Stimulated activated CD8-positive, alpha-beta memory T cell treated with anti-CD3 and anti-CD28 coated beads, Interleukin-15, amount 100 ng/mL, for 4 hours (primary cell): ENCODE data around the gene SLC10A1.
A peak's percentile ranks its signal among the peaks of the same experiment; 100 is the strongest.
"Not testable (repeated sequence)": the region's sequence is repeated elsewhere in the genome, so short reads cannot be mapped to it uniquely, and the experiment has no call there.

Experiments
- DNase-seq, 2 donors: peaks; one replicate each; pipeline ENCODE4 v3.0.0-alpha.2; 2020; ENCODE audit warnings: low read depth in 2 of 2

The SLC10A1 gene

DNA sequence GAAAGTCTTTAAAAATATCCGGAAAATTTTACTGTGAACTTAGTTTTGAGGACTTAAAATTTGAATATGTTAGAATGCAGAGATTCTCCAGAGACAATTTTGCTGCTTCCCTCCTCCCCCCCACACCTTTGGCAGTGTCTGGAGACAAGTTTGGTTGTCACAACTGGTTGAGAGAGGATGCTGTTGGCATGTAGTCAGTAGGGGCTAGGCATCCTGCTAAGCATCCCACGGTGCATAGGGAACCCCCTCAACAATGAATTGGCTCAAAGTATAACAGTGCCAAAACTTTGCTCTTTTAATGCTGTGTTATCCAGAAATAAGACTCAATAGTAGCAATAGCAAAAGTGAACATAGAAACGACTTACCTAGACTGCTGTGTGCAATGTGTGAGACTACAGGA, 26.5 kb downstream of the SLC10A1 start:
- DNase-seq = no peak

DNA sequence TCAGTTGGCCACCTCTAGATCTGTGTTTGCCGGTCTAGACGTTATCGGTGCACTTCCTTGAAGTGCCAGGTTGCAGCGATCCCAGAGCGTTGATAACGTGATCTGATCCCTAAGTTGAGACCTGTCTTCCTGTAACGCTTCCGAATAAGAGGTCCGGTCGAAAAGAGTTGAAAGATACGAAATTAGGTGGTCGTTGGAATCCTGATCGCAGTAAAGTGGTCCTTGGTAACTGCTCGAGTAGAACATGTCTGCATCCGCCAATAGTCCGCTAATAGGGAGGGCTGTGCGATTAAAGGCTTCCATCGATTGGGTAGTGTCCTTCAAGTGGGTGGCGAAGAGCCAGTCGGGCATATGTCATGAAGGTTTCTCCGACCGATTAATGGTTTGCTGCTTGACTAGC, 27.4 kb downstream of the SLC10A1 start:
- no peak for DNase-seq

DNA sequence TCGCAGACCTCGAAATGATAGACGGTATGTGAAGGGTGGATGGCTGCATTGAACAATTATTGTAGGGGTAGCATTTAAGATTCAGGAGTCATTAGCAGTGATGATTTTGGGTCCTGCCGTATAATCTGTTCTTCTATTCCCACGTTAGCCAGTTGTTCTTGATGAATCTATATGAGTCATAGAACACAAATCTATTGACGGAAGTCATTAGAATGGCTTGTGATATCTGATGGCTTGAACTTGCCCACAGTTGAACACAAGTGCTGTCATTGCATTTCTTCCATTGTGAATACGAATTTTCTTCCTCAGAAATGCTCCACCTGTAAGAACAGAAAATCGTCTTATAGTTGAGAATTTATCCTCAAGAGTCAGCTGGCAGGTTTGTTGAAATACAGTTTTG, 28.2 kb downstream of the SLC10A1 start:
- DNase-seq = no peak

DNA sequence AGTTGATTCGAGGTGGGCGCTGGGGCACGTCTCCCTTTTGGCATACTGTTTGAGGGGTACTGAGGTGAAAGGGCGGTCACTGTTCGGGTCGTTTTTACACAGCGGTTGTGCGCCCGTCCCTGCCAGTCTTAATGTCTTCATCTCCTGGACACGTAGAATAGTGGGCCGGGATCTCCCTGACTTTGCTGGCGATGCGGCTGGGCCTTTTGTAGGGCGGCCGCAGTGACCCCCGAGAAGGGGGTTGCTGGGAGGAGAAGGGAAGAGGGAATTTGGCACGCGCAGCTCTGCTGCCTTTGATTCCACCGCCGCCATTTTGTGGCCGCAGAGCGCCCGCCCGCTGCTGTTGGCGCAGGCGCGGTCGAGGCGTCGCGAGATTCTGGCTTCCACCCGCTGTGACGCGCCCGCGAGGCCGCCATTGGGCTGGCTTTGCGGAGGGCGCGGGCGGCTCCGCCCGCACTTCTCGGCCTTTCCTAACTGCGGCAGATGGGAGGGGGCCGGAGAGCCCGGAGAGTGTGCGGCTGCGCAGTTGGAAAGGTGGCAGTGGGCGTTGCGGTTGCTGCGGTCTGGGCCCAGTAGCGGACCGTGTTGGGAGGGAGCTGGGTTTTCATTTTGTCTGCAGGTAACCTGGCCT, 29.6 kb downstream of the SLC10A1 start:
- DNase-seq = peak; percentile 83 to 87

DNA sequence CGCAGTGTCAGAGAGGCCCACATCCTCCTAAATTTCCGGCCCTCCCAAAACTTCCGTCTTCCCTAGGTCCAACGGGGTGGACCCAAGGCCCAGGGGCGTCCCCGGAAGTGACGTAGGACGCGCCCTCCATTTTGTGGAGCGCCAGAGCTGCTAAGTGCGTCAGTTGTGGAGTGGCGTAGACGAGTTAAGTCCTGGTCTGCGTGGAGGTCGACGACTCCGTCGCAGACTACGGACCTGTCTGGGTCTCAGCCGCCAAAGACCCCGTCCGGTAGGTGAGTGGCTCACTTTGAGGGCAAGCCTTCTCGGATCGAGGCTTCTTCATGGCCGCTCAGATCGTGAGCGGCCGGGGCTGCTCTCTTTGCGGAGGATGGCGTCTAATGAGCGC, 30.1 kb downstream of the SLC10A1 start, which contains the start of gene SRSF5:
Gene SRSF5, plus strand, starts transcription at position 159 of the 385 bp plus-strand sequence. CDS start 1,015 bp downstream, outside the sequence.
- DNase-seq = peak; percentile 84 to 88

DNA sequence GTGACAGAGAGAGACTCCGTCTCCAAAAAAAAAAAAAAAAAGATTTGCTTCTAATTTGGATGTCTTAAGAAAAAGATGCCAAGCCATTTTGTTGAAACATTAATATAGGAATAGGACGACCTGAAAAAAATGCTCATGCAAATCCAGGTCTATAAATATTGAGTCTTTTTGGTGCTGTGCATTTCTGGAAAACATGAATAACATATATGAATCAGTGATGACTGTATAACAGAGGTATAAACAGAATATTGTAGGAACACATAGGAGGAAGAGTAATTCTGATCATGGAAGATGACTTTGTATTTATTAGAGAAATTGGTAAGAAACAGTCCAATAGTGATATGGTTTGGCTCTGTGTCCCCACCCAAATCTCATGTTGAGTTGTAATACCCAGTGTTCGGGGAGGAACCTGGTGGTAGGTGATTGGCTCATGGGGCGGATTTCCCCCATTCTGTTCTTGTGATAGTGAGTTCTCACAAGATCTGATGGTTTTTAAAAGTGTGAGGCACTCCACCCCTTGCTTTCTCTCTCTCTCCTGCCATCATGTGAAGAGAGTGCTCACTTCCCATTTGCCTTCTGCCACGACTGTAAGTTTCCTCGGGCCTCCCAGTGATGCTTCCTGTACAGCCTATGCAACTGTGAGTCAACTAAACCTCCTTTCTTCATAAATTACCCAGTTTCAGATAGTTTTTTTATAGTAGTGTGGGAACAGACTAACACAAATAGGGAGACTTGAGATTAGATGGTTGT, 33.1 kb downstream of the SLC10A1 start:
- no peak for DNase-seq

DNA sequence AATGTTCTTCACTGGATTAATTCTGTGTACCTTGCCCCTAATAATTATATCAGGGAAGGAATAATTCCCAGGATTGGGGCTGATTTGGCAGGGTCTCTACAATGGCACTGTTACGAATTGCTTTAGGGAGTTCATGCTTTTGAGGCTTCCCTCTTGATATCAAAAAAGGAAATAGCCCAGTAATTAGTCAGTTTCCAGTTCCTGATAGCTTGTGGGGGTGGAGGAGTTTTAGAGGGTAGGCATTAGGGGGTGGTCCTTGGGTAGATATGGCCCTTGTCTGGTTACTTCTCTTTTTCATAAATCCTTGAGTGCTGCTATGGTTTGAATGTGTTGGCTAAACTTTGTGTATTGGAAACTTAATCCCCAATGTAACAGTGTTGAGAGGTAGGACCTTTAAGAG, 36.2 kb downstream of the SLC10A1 start:
- no peak for DNase-seq

DNA sequence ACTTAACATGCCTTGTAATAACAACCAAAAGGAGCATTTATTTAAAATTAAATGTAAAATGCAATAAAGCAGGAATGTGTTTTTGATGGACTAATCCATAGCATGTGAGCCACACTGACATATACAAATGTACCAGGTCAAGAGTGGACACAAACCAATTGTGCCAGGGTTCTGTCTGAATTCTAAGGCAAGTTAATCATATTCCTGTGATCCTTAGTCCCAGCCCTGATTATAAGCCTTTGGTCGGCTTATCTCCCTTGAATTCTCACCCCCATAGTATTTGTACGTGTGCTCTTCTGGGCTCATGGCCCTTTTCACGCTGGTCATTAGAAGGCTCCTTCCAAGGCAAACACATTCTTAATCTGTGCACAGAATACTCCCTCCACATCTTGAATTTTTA, 40.7 kb downstream of the SLC10A1 start:
- DNase-seq = no peak

DNA sequence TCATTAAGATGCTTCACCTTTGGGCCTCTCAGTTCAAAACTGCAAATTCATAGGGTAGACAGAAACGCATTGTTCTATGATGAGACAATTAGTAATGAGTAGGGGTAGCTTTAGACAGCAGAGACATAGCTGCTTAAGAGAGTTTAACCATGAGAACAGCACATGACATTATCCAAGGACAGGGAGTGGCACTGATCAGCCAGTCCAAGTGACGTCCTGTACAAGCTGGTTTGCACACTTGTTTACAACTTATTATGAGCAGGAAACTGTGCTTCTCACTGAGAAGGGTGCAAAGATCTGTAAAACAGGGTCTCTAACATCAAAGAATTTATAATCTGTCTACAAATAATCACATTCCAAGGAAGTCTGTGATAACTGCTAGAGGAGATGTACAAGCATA, 41.3 kb downstream of the SLC10A1 start:
- DNase-seq = no peak

DNA sequence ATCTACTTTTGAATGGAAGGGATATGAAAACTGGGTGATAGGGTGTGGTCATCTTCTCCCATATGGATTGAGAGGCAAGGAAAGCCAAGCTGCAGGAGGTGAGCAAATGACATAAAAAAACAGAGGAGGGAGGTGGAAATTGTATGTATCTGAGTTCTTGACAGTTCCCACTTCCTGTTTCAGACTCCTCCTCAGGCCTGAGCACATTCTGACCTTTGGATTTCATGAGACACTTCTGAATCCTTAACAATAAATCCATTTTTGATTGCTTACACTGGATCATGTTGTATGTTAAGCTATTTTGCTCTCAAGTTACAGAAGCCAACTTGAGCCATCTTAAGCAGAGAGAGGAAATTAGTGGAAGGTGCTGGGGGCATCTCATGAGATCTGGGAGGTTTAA, 41.7 kb downstream of the SLC10A1 start:
- DNase-seq = no peak

DNA sequence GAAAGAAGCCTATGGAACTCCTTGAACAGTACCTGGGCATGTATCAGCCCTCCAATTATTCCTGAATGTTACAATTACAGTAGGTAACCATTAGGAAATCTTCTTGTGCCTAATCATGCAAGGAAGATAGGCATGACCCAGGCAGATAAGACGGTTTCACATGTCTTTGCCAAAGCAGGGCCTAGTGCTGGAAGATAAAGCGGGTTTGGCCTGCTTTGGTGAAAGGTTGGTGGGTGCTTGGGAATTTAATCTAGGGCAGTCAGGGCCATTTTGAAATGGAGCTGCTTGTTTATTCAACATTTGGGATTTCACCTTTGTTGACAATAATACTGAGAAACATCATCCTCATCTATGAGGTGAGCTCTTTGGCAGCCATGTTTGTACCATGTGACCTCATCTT, 42.6 kb downstream of the SLC10A1 start:
- DNase-seq = no peak

DNA sequence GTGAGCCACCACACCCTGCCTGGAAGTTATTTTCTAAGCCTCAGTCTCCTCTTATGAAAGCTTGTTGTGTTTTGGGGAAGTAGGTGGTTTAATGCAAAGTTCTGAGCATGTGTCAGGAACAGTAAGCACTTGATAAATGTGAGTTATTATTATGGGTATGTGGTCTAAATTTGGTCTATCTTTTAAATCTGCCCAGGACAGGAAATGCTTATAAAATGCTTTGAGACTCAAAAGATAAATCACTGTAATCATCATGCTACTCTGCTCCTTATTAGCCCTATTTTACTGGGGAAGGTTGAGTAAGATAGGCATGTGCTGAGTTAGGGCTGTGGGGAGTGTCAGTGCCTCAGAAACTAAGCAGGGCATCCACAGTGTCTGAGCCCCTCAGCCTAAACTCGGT, 43.2 kb downstream of the SLC10A1 start:
- no peak for DNase-seq

DNA sequence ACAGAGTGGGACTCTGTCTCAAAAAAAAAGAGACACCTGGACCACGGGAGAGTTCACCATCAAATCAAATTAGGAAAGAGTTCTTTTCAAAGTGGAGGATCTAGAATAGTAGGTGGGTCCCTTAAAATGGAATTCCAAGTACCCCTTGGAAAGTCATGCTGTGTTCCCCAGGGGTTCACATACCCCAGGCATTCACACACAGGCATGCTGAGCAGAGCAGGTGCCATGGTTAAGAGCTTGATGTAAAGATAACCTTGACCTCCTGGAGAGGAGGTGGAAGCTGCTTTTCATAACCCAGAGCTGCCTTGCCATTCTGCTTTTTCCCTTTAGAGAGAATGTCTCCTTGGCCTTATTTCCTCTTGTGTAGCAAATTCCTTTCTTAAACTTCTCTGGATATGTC, 44.3 kb downstream of the SLC10A1 start:
- no peak for DNase-seq

DNA sequence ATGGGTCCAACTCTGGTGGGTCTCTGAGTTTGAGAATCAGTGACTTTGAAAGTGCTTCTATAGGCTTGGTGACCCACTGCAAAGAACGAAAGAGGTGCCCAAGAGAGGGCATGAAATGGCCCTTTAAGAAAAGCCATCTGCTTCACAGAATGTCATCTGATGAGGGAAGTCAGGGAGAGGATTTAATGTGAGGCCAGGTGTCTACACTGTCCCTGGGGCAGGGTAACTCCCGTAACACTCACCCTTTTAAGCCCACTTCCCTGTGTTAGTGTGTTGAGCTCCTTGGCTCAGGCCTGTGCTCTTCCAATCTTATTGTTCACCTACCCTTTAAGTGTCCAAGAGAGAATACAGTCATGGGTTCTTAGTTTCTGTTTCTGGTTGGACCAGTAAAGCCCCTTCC, 46.5 kb downstream of the SLC10A1 start:
- DNase-seq = no peak

DNA sequence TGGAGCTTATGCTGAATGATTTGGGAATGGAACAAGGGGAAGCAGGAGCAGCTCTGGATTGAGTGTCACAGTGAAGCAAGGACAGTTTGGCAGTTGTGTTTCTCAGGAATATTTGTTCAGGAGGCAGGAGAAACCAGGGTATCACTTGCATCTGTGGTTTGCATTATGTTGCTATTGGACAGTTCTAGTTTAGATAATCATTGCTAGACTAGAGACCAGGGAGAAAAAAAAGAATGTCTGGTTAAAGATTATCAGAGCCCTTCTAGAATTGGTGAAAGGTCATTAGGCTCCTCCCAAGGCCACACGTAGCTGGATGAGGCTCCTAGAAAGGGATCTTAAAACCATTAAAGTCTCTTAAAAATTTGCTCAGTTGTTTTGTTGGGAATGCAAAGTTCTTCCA, 47.1 kb downstream of the SLC10A1 start:
- no peak for DNase-seq

DNA sequence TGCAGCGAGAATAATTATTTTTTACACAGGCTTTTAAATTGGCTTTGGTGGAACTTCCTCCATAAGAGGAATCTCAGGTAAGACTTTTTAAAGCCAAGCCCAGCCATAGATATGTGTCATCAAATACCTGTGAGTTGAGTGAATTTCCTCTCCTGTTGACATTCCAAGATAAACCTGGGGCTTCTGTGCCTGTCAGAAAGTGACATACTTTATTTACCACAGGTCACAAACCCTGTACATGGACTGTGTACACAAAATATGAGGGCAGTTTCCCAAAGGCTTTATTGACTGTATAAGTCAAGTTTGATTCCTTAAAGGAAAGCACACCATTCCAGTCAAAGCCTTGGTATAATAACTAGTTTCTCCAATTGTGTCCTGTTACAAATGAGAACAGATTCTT, 56.0 kb downstream of the SLC10A1 start:
- DNase-seq = no peak

DNA sequence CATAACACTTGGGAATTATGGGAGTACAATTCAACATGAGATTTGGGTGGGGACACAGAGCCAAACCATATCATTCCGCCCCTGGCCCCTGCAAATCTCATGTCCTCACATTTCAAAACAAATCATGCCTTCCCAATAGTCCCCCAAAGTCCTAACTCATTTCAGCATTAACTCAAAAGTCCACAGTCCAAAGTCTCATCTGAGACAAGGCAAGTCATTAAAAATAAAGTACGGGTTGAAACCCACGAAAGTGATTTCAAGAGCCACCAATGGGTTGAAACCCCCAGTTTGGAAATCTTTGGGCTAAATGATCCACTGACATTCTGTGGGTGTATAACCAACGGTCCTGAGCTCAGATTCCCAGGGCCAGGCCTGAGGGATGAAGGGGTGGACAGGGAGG, 60.6 kb downstream of the SLC10A1 start:
- DNase-seq = not testable (repeated sequence)

DNA sequence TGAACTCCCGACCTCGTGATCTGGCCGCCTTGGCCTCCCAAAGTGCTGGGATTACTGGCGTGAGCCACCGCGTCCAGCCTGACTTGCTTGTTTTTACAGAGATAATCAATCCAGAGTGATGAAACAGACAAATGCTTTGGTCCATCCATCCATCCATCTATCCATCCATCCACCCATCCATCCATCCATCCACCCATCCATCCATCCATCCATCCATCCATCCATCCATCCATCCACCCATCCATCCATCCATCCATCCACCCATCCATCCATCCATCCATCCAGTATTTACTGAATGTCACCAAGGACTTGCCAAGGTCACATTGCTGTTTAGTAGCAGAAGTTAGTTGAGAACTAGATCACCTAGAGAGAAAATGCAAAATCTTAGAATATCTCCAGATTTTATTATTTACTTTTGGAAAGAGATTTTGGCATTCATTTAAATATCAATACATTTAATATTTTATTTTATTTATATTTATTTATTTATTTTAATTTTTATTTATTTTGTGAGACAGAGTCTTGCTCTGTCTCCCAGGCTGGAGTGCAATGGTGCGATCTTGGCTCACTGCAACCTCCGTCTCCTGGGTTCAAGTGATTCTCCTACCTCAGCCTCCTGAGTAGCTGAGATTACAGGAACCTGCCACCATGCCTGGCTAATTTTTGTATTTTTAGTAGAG, 65.0 kb downstream of the SLC10A1 start:
- not testable (repeated sequence) for DNase-seq

DNA sequence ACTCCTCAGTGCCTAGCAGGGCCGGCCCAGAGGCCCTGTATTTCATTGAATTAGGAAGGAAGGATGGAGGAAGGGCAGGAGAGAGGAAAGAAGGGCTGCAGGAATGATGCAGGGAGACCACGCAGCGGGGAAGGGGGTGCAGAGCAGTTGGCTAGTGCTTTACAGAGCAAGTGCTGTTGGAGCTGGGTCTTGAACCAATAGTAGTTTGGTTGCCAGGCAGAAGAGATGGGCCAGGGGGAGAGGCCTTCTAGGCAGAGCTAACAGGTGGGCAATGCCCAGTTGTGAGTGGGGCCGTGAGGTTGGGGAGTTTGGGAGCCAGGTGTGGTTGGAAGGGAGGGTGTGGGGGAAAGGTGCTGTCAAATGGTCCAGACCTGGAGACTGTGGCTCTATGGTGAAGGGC, 69.2 kb downstream of the SLC10A1 start:
- no peak for DNase-seq

DNA sequence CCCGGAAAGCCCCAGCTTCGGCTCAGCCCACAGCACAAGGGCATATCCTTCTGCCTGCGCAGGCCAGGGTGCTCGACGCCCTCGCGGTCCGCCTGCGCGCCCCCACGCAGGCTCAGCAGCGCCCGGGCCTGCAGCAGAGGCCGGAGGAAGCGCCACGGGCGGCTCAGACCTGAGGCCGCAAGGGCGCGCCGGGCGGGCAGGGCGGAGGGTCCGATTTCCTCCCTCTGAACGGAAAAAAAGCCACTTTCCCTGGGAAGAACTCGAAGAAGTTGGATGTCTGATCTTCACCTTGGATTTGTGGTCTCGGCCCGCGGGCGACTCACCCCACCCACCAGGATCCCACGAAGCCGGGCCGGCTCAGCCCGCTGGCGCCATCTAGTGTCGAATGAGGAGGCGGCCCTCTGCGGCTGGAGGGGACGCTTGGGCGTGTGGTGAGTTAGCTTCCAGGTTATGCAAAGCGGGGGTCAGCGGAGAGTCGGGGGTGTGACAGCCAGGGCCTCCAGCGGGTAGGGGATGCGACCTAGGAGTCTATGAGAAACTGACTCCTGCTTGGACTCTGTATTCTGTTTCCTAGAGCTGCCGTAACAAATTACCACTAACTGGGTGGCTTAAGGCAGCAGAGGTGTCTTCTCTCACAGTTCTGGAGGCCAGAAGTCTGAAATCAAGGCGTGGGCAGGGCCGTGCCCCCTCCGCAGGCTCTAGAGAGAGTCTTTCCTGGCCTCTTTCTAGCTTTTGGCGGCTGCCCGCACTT, 70.1 kb downstream of the SLC10A1 start:
- peak; percentile 59 to 64 for DNase-seq
